ENCODE results near the gene NOC2L. TPM values are rescaled to one million over a fixed set of nuclear protein-coding genes. Genes with fewer than 3 reads are reported as not detected.

Gene NOC2L
- total RNA-seq, 1 experiment from 2014 or later: 100 TPM

GRCh38 chr1:929712-930632, 29.1 kb downstream of the NOC2L start:
- no peak for DNase-seq (ENCODE audit: low read depth)

- no peak for DNase-seq (ENCODE audit: low read depth)
Measured at GRCh38 chr1:928825-929661, 30.0 kb downstream of the NOC2L start.

GRCh38 chr1:927748-928147, 31.3 kb downstream of the NOC2L start:
- DNase-seq (ENCODE audit: low read depth): no peak

- no peak for DNase-seq (ENCODE audit: low read depth)
Measured at GRCh38 chr1:927234-927633, 31.8 kb downstream of the NOC2L start.

- no peak for DNase-seq (ENCODE audit: low read depth)
Measured at GRCh38 chr1:925561-926421, 33.3 kb downstream of the NOC2L start.

- DNase-seq (ENCODE audit: low read depth): no peak
Measured at GRCh38 chr1:924656-925560, 34.1 kb downstream of the NOC2L start.

GRCh38 chr1:923991-924655, 34.9 kb downstream of the NOC2L start:
- no peak for DNase-seq (ENCODE audit: low read depth)

GRCh38 chr1:923131-923990, 35.7 kb downstream of the NOC2L start, which contains the start of gene SAMD11:
TSS of gene SAMD11 (plus strand) at chr1:923923. CDS start at chr1:924432, 509 bp downstream.
- DNase-seq (ENCODE audit: low read depth): peak; percentile 78

- peak; percentile 62 for DNase-seq (ENCODE audit: low read depth)
Measured at GRCh38 chr1:921011-921837, 37.8 kb downstream of the NOC2L start.

GRCh38 chr1:920521-920920, 38.5 kb downstream of the NOC2L start:
- DNase-seq (ENCODE audit: low read depth): no peak

GRCh38 chr1:920010-920409, 39.0 kb downstream of the NOC2L start:
- DNase-seq (ENCODE audit: low read depth): no peak

- DNase-seq (ENCODE audit: low read depth): no peak
Measured at GRCh38 chr1:919271-919872, 39.7 kb downstream of the NOC2L start.

GRCh38 chr1:918843-919242, 40.2 kb downstream of the NOC2L start:
- DNase-seq (ENCODE audit: low read depth): no peak

- no peak for DNase-seq (ENCODE audit: low read depth)
Measured at GRCh38 chr1:918353-918752, 40.7 kb downstream of the NOC2L start.

GRCh38 chr1:917466-918091, 41.5 kb downstream of the NOC2L start:
- DNase-seq (ENCODE audit: low read depth): no peak

- DNase-seq (ENCODE audit: low read depth): no peak
Measured at GRCh38 chr1:917076-917459, 42.0 kb downstream of the NOC2L start.
